PC-3 (cell line): ENCODE data around the gene CCDC182. TPM values are rescaled to one million over a fixed set of nuclear protein-coding genes. Genes with fewer than 3 reads are reported as not detected.

Experiments used
- ATAC-seq: fragments of 200-7000 bp; cut with Tn5 transposase; 2 replicates; pipeline ENCODE4 v1.9.1; 2020; ENCODE audit warnings: mild to moderate bottlenecking, moderate library complexity
- BruUV-seq: library from RNA; stranded (reverse); fragments of 400-500 nt; replicated peaks from 2 replicates; lab custom pipeline; 2021; lab: Mats Ljungman, UMichigan
- CTCF ChIA-PET: fragments of 300-600 bp; sonication (Branson Sonifier 250); formaldehyde crosslinking; loops from one replicate; lab custom pipeline; 2022; ENCODE audit warnings: antibody characterized with exemption; lab: Charles Lee
- POLR2A ChIA-PET: fragments of 300-600 bp; sonication (Branson Sonifier 250); formaldehyde crosslinking; loops from one replicate; lab custom pipeline; 2022; ENCODE audit warnings: antibody characterized with exemption; ENCODE audit not compliant: unreplicated experiment; lab: Charles Lee
- DNase-seq: peaks from one replicate; pipeline ENCODE4 v3.0.0-alpha.2; 2015
- H2AFZ ChIP-seq: fragments of 300-600 bp; sonication (generic); 2 replicates; pipeline ENCODE4 v1.6.0; 2016; ENCODE audit warnings: antibody characterized with exemption, low read length
- H3F3A ChIP-seq: fragments of 300-600 bp; sonication (generic); one replicate; pipeline ENCODE4 v1.6.0; 2017; ENCODE audit warnings: antibody characterized with exemption, low read length, control low read depth, mild to moderate bottlenecking; ENCODE audit not compliant: unreplicated experiment
- H3K27ac ChIP-seq: fragments of 300-600 bp; sonication (generic); 2 replicates; pipeline ENCODE4 v1.5.1; 2016; ENCODE audit warnings: mild to moderate bottlenecking, low read length
- H3K27me3 ChIP-seq: fragments of 300-600 bp; sonication (generic); 2 replicates; pipeline ENCODE4 v1.6.1; 2016; ENCODE audit warnings: low read length, mixed read lengths
- H3K36me3 ChIP-seq: fragments of 300-600 bp; sonication (generic); 2 replicates; pipeline ENCODE4 v1.6.1; 2016; ENCODE audit warnings: low read depth, mixed run types, low read length, mixed read lengths
- H3K4me1 ChIP-seq: fragments of 300-600 bp; sonication (generic); 2 replicates; pipeline ENCODE4 v1.5.1; 2016; ENCODE audit warnings: low read length; ENCODE audit not compliant: insufficient read depth
- H3K4me2 ChIP-seq: fragments of 300-600 bp; sonication (generic); 2 replicates; pipeline ENCODE4 v1.6.0; 2016; ENCODE audit warnings: low read length
- H3K4me3 ChIP-seq: fragments of 300-600 bp; sonication (generic); 2 replicates; pipeline ENCODE4 v1.5.1; 2016; ENCODE audit warnings: mild to moderate bottlenecking, low read length, mixed read lengths
- H3K79me2 ChIP-seq: fragments of 300-600 bp; sonication (generic); 2 replicates; pipeline ENCODE4 v1.6.1; 2017; ENCODE audit warnings: low read length, mixed read lengths
- H3K9ac ChIP-seq: fragments of 300-600 bp; sonication (generic); 2 replicates; pipeline ENCODE4 v1.6.0; 2016; ENCODE audit warnings: mild to moderate bottlenecking, low read length
- H3K9me2 ChIP-seq: fragments of 300-600 bp; sonication (generic); replicated peaks from 2 replicates; pipeline ENCODE4 v1.6.1; 2016; ENCODE audit warnings: mixed run types, low read length, mixed read lengths
- H3K9me3 ChIP-seq: fragments of 300-600 bp; sonication (generic); 2 replicates; pipeline ENCODE4 v1.6.1; 2016; ENCODE audit warnings: low read length, mixed read lengths
- H4K20me1 ChIP-seq: fragments of 300-600 bp; sonication (generic); 2 replicates; pipeline ENCODE4 v1.6.1; 2016; ENCODE audit warnings: low read length, mixed read lengths
- CTCF ChIP-seq: fragments of 300-600 bp; sonication (generic); conservative IDR thresholded peaks from 2 replicates; pipeline ENCODE4 v1.5.1; 2017; ENCODE audit warnings: antibody characterized with exemption, low read depth, mild to moderate bottlenecking, low read length
- EZH2 ChIP-seq: fragments of 300-600 bp; sonication (generic); IDR thresholded peaks from one replicate; pipeline ENCODE4 v1.6.1; 2017; ENCODE audit warnings: antibody characterized with exemption, mild to moderate bottlenecking, low read length; ENCODE audit not compliant: unreplicated experiment
- EZH2phosphoT487 ChIP-seq: fragments of 300-600 bp; sonication (generic); IDR thresholded peaks from 2 replicates; pipeline ENCODE4 v1.6.1; 2018; ENCODE audit warnings: mild to moderate bottlenecking, antibody characterized with exemption, low read length, borderline replicate concordance
- intact Hi-C: fragments of 100-400 bp; cut with micrococcal nuclease; formaldehyde crosslinking; loops from 2 replicates; pipeline ENCODE4 v1.9.0; 2023
- total RNA-seq: library from RNA; depleted of rRNA; stranded (reverse); fragments of >200 nt; gene quantifications from 2 replicates; pipeline ENCODE4 v1.2.3, GENCODE V29; 2014

Gene CCDC182
- total RNA-seq, 1 experiment from 2014 or later: not detected

DNA sequence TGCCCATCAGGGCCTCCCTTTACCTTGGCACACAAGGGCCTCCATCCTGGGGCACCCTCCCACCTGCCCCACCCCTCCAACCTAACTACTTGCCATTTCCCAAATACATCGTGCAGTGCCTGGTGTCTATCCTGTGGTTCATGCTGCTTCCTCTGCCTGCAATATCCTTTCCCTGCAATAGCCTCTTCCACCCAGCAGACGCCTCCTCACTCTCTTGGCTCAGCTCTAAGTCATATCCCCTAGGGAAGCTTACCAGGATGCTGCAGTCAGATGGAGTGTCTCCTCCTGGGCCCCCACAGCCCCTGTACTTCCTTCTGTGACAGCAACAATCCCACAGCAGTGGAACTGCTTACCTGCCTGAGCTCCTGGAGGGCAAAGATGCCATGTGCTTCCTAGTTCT, 36.7 kb downstream of the CCDC182 start:
- Histone ChIP-seq H2AFZ (no peak overlapping the region), H3K9me3 (no peaks in the 10 kb centered on the region), H3K9me2 (no peaks in the 10 kb centered on the region), H3K9ac (no peak overlapping the region), H4K20me1 (no peaks in the 10 kb centered on the region), H3K4me3 (no peak overlapping the region), H3K4me2 (no peak overlapping the region), H3K27me3 (peaks cover 33% of the 10 kb centered on the region), H3K79me2 (no peaks in the 10 kb centered on the region), H3F3A (no peaks in the 10 kb centered on the region), H3K36me3 (no peaks in the 10 kb centered on the region), H3K4me1 (peaks cover 12% of the 10 kb centered on the region), H3K27ac (no peak overlapping the region)
- ATAC-seq: peak; percentile 68
- no peak for DNase-seq
- CTCF ChIA-PET: no interaction called here
- no peak for TF ChIP-seq EZH2phosphoT487
- no peak for TF ChIP-seq CTCF
- no peak for TF ChIP-seq EZH2
- no TSS peak for BruUV-seq
- POLR2A ChIA-PET: no interaction called here
- intact Hi-C loops: no loop called here

DNA sequence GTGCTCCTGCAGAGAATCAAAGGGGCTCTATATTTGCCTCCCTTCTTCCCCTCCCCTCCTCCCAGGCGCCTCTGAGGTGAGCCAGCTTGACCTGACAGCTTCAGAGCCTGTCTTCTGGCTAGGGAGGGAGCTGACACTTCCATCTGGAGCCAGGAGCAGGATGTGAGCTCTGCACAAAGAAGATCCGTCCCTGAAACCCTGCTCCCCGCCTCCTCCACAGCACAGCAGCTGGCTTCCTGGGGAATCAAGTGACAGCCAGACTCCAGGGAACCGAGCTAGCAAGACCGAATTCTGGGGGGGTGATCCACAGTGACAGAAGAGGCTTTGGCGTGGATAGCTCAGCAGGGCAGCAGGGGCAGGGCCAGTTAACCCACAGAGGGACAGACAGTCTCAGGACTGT, 37.2 kb downstream of the CCDC182 start:
- H3K9me3 ChIP-seq: no peaks in the 10 kb centered on the region
- H3K9ac ChIP-seq: no peak overlapping the region
- H3K27ac ChIP-seq: no peak overlapping the region
- H3K4me1 ChIP-seq: peaks cover 12% of the 10 kb centered on the region
- no peaks in the 10 kb centered on the region for H3F3A ChIP-seq
- H3K4me3 ChIP-seq: no peak overlapping the region
- H3K27me3 ChIP-seq: peaks cover 28% of the 10 kb centered on the region
- no peaks in the 10 kb centered on the region for H4K20me1 ChIP-seq
- H3K9me2 ChIP-seq: no peaks in the 10 kb centered on the region
- CTCF ChIA-PET: no interaction called here
- TF ChIP-seq EZH2phosphoT487 (no peak), CTCF (no peak), EZH2 (no peak)
- POLR2A ChIA-PET: no interaction called here
- DNase-seq (no peak), ATAC-seq (peak; percentile 29; the same call in 1 of the 2 replicates)
- no peak overlapping the region for H2AFZ ChIP-seq
- intact Hi-C loops: no loop called here
- no peaks in the 10 kb centered on the region for H3K79me2 ChIP-seq
- no peaks in the 10 kb centered on the region for H3K36me3 ChIP-seq
- BruUV-seq: no TSS peak
- no peak overlapping the region for H3K4me2 ChIP-seq

DNA sequence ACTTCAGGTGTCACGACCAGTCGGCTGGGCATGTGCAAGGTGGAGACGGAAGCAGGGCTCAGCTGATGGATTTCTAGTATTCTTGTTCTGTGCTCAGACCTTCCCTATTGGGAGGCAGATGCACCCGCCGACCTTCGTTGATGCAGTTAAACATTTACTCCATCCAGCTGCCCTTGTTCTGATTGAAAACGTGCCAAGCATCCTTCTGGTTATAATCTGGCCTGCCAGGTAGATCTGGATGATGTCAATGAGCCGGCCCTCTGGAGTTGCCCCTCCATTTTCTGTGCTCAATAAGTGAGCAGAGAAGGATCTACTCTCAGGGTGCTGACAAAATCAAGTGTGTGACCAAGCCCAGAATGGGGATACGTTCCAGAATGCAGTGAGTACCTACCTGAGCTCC, 38.3 kb downstream of the CCDC182 start:
- no peaks in the 10 kb centered on the region for H3F3A ChIP-seq
- H3K4me1 ChIP-seq: peaks cover 12% of the 10 kb centered on the region
- H3K36me3 ChIP-seq: no peaks in the 10 kb centered on the region
- BruUV-seq: no TSS peak
- no peak overlapping the region for H2AFZ ChIP-seq
- ATAC-seq: no peak
- CTCF ChIA-PET: interaction anchor here (0.6 kb wide), 1 partner anchor 17 kb away, joined by 3 read pairs; no protein-coding TSS in a partner anchor
- no peak overlapping the region for H3K27ac ChIP-seq
- intact Hi-C loops: no loop called here
- TF ChIP-seq CTCF (no peak), EZH2 (no peak), EZH2phosphoT487 (no peak)
- H3K9me3 ChIP-seq: no peaks in the 10 kb centered on the region
- no peaks in the 10 kb centered on the region for H3K9me2 ChIP-seq
- H4K20me1 ChIP-seq: no peaks in the 10 kb centered on the region
- H3K79me2 ChIP-seq: no peaks in the 10 kb centered on the region
- no peak for DNase-seq
- H3K9ac ChIP-seq: no peak overlapping the region
- H3K27me3 ChIP-seq: peaks cover 16% of the 10 kb centered on the region
- H3K4me3 ChIP-seq: no peak overlapping the region
- POLR2A ChIA-PET: no interaction called here
- no peak overlapping the region for H3K4me2 ChIP-seq
